ENCODE data around the gene PPP2R2D.

PPP2R2D gene

GRCh38 chr10:131954356-131954965, 53.7 kb downstream of the PPP2R2D start:
- no peak for DNase-seq

GRCh38 chr10:131955591-131956340, 55.0 kb downstream of the PPP2R2D start:
- no peak for DNase-seq

- DNase-seq = no peak
Observed at GRCh38 chr10:131959841-131960240, 59.0 kb downstream of the PPP2R2D start.

- DNase-seq = no peak
Observed at GRCh38 chr10:131960631-131961046, 59.8 kb downstream of the PPP2R2D start.

- DNase-seq = no peak
Observed at GRCh38 chr10:131961047-131961776, 60.4 kb downstream of the PPP2R2D start.

- no peak for DNase-seq
Observed at GRCh38 chr10:131961777-131962662, 61.2 kb downstream of the PPP2R2D start.

GRCh38 chr10:131963350-131963749, 62.5 kb downstream of the PPP2R2D start:
- DNase-seq = no peak

- DNase-seq = no peak
Observed at GRCh38 chr10:131963811-131964210, 63.0 kb downstream of the PPP2R2D start.

- no peak for DNase-seq
Observed at GRCh38 chr10:131964298-131964697, 63.5 kb downstream of the PPP2R2D start.

- DNase-seq = no peak
Observed at GRCh38 chr10:131968949-131969348, 68.1 kb downstream of the PPP2R2D start.

- DNase-seq = no peak
Observed at GRCh38 chr10:131970946-131971345, 70.1 kb downstream of the PPP2R2D start.

GRCh38 chr10:131971591-131971990, 70.8 kb downstream of the PPP2R2D start:
- no peak for DNase-seq

- no peak for DNase-seq
Observed at GRCh38 chr10:131972474-131973071, 71.8 kb downstream of the PPP2R2D start.

GRCh38 chr10:131973160-131973951, 72.5 kb downstream of the PPP2R2D start:
- DNase-seq = no peak

GRCh38 chr10:131974034-131974817, 73.4 kb downstream of the PPP2R2D start:
- DNase-seq = no peak

- DNase-seq = no peak
Observed at GRCh38 chr10:131975003-131975402, 74.2 kb downstream of the PPP2R2D start.

GRCh38 chr10:131975796-131976195, 75.0 kb downstream of the PPP2R2D start:
- no peak for DNase-seq

- no peak for DNase-seq
Observed at GRCh38 chr10:131977323-131978096, 76.7 kb downstream of the PPP2R2D start.

GRCh38 chr10:131978366-131978765, 77.6 kb downstream of the PPP2R2D start:
- no peak for DNase-seq

GRCh38 chr10:131978851-131979250, 78.0 kb downstream of the PPP2R2D start:
- no peak for DNase-seq

Measured in activated CD4-positive, alpha-beta T cell treated with anti-CD3 and anti-CD28 coated beads, Interleukin-2, amount 50 U/mL, for 1 hour (primary cell).